GM12892 (cell line): ENCODE measurements around the gene RBPJ.

Experiments used
- POLR2A ChIP-seq: IDR thresholded peaks from 2 replicates; pipeline ENCODE4 v1.6.1; 2011; ENCODE audit warnings: low read depth, low read length, control low read depth
- POLR2AphosphoS5 ChIP-seq: IDR thresholded peaks from 2 replicates; pipeline ENCODE4 v1.6.1; 2011; ENCODE audit warnings: low read depth, low read length, control low read depth

DNA sequence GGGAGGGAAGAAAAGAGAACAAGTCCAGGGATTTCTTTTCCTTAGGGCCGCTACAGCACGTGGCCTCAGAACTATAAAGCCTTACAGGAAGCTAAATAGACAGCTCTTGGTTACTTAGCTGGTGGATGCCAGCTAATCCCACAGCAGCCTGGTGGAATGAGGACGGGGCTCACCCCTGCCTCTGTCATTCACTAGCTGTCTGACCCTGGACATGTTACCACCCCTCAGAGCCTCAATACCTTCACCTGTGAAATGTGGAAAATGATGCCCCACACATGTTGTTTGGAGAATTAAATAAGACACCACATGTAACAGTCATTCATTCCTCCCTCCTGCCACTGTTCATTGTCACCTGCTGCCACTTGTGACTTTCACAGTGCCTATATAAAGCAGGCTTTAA lies 153.7 kb downstream of the RBPJ start:
- no peak for TF ChIP-seq POLR2AphosphoS5
- TF ChIP-seq POLR2A, result no peak
